ENCODE data around the gene MACC1.

MACC1 gene, protein sequence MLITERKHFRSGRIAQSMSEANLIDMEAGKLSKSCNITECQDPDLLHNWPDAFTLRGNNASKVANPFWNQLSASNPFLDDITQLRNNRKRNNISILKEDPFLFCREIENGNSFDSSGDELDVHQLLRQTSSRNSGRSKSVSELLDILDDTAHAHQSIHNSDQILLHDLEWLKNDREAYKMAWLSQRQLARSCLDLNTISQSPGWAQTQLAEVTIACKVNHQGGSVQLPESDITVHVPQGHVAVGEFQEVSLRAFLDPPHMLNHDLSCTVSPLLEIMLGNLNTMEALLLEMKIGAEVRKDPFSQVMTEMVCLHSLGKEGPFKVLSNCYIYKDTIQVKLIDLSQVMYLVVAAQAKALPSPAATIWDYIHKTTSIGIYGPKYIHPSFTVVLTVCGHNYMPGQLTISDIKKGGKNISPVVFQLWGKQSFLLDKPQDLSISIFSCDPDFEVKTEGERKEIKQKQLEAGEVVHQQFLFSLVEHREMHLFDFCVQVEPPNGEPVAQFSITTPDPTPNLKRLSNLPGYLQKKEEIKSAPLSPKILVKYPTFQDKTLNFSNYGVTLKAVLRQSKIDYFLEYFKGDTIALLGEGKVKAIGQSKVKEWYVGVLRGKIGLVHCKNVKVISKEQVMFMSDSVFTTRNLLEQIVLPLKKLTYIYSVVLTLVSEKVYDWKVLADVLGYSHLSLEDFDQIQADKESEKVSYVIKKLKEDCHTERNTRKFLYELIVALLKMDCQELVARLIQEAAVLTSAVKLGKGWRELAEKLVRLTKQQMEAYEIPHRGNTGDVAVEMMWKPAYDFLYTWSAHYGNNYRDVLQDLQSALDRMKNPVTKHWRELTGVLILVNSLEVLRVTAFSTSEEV

DNA sequence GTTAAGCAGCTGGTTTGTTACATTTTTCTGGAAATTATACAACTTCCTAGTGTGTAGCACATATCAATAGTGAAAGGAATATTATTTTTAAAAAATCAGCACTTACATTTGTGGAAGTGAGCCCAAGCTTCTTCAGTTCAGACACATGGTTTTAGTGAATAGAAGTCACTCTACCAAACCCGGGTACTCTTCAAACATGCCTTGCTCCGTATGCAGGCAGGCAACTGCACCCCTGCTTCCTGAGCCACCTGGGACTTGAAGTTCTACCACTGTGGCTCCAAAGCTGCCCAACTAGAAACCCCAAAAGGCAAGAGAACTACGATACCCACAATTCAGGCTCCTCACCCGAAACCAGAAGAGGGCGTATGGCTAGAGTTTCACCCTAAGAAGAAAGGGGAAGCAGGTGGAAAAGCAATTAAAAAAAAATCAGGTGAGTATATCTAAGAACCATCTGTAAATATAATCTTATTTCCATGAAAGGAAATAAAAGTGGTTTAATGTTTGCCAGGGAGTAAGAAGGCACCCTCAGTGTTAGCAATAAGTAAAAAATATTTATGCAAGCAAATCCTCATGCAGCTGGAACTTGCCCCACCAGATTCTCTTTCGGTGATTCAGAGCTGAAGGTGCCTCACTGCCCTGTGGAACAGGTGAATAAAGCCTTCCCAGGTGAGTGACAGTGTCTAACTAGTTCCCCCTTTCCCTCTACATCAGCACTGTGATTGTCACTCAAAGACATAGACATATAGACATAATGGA, at the start of gene MACC1:
Gene MACC1, minus strand, starts transcription at position 192 of the 756 bp plus-strand sequence. CDS start 55,522 bp downstream, outside the sequence.
- peak; percentile 98 for DNase-seq (ENCODE audit: low spot score)

DNA sequence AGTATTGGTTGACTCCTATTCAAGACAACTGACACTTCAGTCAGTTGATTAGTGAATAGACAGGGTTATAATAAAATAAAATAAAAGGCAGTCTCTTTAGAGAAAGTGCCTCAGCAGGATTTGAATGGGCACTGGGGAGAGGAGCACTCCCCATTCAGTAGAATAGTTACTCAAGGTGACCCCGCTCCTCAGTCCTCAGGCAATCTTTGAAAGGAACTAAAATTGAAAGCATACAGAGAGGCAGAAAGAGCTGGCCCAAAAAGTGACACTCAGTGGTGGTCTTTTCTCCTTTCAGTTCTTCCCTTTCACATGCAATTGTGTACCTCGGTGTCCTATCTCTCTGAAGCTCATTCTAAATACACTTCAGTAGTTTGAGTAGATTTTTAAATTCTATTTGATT, 47.4 kb upstream of the MACC1 start:
- DNase-seq (ENCODE audit: low spot score) = no peak

DNA sequence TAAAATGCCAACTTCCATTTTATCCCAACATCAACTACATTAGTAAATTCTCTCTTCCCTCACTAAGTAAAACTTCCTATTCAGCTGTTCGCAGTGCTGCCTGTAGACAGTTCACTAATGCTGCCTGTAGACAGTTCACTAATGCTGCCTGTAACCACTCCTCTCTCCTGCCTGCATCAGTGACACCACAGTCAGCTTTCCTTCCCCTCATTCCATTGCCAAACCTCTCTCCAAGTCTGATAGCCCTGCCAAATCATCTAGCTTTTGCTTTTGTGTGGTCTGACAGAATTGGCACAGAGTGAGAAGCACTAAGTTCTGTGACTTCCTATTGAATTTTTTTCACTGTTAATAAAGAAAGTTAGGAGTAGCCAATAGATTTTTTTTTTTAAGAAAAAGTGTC, 43.0 kb upstream of the MACC1 start:
- no peak for DNase-seq (ENCODE audit: low spot score)

DNA sequence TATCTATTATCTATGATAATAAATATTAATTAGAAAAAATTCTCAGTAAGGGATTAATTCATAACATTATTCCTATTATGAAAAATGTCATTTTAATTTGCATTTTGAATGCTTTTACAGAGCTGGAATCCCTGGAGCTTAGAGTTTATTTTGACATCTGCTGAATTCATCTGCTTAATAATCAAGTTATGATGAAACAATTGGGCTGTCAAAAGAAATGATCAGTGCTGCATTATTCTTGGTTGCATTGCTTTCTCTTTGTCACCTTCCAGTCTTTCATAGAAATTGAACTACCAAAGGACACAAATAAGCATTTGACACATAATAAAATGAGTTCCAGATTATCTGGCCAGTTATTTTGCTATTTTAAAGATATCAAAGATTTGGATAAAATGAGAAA, 40.0 kb upstream of the MACC1 start:
- no peak for DNase-seq (ENCODE audit: low spot score)

DNA sequence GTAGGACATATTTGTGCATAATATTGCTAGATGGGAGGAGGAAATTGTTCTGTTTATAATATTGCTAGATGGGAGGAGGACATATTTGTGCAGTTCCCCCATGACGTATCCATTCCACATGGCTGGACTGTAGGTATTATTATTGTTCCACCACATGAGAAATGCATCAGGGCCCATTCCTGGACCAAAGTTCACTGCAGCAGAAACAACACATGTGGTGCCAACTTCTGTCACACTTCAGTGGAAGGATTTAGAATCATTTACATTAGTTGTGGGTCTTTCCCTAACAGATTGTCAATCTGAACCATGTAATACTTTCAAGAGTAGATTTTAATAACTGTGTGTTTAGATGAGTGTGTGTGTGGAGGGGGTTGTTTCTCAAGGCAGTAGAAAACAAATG, 32.7 kb upstream of the MACC1 start:
- peak; percentile 98 for DNase-seq (ENCODE audit: low spot score)

DNA sequence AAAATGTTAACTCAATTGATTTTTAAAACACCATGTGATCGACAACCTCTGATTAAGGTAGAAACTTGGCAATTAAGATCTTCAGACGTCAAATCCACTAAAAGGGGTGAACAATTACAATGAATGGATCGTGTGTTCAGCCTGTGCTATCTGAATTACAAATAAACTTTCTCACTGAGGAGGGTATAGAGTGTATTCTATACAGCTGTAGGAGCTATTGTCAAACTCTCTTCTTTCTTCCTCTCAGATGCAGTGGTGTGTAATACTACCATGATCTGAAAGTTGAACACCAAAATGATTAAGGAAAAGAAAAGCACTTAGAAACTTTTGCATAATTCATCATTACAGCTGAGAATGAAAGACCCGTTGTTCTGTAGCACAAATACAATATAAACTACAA, 32.2 kb upstream of the MACC1 start:
- no peak for DNase-seq (ENCODE audit: low spot score)

DNA sequence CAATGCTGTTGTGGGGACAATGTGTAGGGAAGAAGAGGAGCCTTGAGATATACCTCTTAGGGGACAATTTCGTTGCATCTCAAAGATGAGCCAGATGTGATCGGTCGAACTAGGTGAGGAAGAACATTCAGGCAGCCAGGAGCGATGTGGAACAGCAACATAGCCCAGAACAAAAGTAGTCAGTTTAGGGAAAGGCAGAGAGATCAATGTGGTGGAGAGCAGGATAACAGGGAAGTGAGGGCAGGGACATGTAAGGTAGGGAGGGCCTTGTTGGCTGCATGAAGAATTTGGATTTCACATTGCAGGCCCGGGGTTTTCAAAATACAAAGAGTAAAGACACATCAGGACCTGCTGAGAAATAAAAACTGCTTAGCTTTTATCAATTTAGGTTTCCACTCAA, 29.1 kb upstream of the MACC1 start:
- DNase-seq (ENCODE audit: low spot score) = no peak

DNA sequence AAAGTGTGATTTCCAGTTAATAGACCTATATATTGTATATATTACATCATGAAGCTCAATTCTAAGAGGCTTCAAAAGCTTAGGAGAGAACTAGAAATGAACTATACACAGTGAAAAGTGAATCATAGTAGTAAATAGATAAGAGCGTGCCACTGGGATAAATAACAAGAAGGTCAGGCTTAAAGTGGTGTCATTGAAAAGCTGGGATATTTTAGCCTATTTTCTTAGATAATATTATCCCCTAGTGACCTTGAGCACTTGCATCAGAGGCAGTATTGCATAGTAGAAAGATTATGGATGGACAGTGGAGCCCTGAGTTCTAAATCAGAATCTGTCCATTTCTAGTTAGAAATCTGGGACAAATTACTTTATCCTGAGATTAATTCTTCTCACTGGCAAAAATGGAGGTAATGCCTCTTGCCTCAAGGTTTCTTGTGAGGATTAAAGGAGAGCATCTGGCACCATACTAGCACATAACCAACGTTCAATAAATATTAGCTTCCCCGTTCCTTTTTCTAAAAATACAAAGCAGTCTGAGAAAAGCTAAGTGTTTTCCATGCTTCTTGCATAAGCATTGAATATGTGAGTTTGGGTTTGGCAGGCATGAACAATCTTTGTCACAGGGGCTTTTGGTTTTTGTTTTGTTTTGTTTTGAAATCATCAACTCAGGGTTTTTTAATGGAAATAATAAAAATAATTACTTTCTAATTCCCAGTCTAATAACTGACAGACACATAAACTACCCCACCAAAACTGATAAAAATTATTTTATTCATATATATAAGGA, 27.3 kb upstream of the MACC1 start:
- DNase-seq (ENCODE audit: low spot score) = no peak

DNA sequence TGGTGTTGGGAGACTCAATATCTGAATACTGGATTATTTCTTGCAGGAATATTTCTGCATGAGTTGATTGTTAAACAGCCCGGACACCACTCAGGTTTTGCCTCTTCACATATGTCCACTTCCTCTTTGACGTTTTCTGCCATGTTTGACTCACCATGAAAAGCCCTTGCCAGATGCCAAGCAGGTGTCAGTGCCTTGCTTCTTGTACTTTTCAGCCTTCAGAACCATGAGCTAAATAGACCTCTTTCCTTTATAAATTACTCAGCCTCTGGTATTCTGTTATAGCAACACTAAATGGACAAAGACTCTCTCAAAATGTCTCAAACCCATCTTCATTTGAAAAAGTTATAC, 24.7 kb upstream of the MACC1 start:
- DNase-seq (ENCODE audit: low spot score) = no peak

DNA sequence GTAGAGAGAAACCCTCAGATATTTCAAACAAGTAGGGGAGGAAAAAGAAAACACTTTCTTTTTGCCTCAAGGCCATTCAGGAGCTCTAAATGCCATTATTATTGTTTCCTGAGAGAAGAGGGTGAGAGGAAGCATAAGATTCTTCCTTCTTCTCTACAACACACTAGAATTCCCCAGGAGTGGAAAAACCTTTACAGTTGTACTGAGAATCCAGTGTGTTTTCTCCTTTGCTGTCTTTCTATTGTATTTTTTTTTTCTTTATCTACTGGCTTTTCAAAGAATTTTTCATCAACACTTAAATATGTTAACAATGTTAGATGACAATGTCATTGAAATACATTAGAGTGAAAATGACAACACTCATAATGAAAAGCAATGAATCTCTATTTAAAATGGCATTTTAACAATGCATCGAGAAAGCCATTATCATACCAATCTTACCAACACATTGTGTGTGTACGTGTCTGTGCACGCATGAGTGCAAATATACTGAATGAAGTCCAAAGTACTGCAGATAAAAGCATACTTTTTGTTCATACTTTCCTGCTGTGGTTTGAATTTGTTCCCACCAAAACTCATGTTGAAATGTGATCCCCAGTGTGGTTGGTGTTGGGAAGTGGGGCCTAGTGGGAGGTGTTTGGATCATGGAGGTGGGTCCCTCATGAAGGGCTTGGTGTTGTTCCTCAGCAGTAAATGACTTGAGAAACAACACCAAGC, 24.2 kb upstream of the MACC1 start:
- DNase-seq (ENCODE audit: low spot score) = peak; percentile 98

DNA sequence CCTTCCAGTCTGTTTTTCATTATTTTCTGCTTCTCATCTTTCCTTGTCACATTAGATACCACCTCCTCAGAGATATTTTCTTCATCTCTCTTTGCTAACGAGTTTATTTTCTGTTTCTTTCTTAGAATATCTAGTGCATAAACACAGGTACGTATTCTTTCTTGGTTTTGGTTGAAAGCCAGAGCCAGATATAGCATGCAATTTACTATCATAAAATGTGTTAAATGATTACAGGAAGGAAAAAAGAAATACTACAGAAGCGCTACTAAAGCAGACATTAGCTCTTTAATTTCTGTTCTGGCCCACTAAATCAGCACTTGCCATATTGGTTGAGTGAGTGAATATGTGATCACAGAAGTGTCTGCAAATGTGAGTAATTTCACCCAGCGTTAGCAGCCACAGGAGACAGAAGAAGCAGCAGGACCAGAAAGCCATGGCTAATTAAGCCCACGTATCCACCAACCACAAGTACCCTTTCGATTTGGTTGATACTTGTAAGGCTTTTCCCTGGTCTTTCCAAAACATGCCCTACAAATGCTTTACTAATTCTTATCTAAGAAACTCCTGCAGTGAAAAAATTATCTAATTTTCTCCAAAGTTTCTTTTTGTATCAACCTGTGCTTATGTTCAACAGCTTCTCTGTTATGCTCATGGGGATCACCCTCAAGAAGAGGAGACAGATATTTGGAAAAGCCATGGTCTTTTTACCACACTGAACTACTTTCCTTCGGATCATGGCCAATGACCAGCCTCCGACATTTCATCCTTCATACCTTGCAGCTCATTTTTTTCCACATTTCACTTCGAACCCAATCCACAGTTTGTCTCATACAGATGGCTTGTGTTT, 23.1 kb upstream of the MACC1 start:
- peak; percentile 47 for DNase-seq (ENCODE audit: low spot score)

DNA sequence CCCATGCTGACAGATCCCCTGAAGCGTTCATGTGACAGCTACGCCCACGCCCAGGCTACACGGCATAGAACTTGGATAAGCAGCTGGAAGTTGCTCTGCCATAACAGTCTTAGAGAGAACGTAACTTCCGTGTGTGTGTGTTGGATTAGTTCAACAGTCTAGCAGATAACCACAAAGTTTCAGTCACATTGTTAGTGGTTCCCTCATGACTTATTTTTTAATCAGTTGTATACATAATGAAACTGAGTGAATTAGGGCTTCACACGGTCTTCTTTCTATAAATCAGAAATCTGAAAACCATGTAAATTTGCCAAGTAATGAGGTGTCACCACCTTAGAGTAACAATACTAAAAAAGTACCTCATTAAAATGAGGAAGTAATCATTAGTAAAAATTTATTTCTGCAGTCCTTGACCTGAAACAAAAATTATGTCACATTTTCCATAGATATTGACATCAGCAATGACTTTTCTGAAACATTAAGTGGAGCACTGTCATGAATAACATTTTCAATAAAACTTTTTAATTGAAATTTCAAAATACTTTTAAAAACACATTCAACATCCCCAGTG, 21.7 kb upstream of the MACC1 start:
- DNase-seq (ENCODE audit: low spot score) = peak; percentile 89

DNA sequence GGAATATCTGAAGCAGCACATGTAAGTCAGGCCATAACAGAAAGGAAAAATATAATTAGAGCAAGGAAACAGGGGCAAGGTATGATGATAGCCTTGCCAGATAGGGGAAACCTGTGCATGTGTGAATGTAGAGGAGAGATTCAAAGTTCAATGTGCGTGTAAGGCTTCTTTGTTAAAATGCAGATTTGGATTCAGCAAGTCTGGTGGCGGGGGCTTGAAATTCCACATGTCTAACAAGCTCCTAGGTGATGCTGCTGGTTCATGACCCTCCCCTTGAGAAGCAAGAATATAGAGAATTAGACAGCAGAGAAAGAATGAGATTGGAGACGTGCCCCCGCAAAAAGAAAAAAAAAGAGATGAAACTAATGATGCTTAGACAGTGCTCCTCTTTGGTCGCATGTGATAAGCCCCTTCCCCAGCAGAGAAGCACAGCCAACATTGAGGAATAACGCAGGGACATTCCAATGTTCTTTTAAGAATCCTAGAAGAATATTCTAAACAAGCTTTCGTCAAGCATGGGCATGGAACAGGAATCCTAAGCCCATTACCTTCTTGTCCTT, 21.1 kb upstream of the MACC1 start:
- DNase-seq (ENCODE audit: low spot score) = no peak

DNA sequence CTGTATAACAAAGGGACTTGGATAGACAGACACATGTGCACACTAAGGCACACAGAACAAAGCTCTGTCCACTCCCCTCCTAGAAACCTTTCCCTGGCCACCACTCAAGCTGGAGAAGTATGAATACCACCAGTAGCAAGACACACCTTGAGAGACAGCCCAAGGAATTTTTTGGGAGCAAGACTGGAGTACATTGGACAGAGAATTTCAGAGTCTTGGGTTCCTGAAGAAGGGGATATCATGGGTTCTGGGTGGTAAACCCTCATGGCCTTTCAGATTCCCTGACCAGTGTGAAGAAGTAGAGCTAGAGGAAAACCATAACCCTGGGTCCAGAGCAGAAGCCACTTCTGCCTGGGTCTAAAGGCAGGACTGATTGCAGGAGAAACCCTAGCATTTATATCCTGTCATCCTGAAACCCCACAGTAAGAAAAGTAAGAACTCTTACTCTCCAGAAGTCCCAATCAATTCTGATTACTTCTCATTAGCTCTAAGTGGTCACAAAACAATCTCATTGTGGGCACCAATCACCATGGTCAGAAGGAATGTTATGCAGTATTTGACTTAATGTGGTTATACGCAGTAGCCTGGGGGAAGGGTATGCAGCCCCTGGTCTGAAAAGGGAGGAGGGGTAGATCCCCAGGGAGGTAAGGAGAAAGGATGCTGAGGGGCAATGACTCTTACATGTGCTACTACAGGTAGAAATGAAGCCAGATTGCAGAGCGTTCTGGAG, 20.4 kb upstream of the MACC1 start:
- DNase-seq (ENCODE audit: low spot score) = peak; percentile 40

DNA sequence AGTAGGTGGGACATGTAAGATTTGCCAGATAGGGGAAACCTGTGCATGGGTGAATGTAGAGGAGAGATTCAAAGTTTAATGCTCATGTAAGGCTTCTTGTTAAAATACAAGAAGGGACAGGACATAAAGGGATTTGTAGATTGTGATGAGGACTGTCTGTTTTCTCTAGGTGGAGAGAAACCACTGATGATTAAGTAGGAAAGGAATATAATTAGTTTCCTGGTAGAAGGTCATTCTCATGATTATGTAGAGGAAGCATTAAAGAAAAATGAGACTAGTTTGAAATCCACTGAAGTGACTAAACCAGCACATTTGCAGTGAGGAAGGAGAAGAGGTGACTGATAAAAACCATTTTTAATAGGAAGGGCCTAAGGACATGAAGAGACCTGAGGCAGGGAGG, 19.6 kb upstream of the MACC1 start:
- DNase-seq (ENCODE audit: low spot score) = peak; percentile 95

DNA sequence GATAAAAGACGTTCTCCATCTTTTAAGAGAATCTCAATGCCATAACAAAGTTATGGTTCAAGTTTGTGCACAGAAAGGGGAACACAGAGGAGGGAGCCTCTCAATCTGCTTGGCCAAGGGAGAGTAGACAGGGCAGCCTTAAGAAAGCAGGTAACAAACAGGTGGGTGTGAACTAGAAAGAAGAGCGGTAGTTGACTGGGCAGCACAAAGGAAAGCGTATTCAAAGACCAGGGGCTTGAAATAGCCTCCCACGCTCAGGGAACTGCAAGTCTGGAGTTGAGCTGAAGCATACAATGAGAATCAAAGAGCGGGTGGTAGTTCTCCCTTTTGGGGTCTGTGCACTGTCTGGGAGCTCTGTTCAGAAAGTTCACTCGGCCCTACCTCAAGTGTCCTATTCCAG, 18.9 kb upstream of the MACC1 start:
- no peak for DNase-seq (ENCODE audit: low spot score)

DNA sequence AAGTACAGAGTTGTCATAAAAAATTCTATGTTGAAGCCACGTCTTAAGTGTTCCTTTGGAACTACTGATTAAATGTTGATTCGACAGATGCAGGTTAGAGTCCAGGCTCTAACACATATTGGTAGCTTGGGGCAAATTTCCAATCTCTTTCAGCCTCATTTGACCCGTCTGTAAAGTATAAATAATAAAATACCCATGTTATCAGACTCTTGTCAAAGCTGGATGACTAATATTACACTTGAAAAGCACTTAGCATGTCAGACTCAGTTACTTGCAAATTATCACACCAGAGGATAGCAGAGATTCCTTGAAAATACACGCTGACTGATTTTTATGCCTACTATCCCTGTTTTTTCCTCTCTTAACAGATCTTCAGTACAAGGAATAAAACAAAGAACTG, 18.1 kb upstream of the MACC1 start:
- no peak for DNase-seq (ENCODE audit: low spot score)

DNA sequence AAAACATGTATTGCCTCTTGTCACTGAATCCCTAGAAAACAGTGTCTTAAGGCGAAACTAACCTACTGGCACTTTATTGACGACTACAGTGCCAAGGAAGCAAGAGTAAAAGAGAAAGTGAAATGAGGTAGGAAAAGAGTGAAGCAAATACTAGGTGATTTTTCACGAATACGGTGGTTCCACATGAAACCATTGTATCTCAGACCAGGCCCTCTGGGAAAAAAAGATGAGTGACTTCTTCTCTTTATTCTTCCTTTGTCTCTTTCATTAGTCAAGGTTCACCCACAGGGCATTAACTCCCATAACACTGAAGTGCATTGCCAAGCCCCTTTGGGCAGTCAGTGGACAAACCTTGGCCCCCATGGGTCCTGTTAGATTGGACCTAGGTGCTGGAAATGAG, 16.2 kb upstream of the MACC1 start:
- DNase-seq (ENCODE audit: low spot score) = no peak

DNA sequence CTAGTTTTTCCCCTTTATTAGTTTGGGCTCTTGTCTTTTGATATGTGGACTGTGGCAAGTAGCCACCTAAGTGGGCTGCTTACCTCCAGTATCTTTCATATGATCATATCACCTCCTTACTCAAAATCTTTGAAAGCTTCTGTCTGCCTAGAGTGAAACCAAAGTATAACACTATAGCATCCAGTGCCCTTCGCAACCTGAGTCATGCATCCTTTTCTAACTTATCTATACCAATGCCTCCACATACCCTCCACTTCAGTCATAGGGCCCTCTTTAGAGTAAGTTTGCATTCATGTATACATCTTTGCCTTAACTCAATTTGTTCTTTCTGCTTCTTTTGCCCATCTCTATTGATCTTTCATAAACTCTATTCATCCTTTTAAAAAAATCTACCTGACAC, 15.7 kb upstream of the MACC1 start:
- no peak for DNase-seq (ENCODE audit: low spot score)
